ENCODE data around the gene SOST.

The SOST gene

DNA sequence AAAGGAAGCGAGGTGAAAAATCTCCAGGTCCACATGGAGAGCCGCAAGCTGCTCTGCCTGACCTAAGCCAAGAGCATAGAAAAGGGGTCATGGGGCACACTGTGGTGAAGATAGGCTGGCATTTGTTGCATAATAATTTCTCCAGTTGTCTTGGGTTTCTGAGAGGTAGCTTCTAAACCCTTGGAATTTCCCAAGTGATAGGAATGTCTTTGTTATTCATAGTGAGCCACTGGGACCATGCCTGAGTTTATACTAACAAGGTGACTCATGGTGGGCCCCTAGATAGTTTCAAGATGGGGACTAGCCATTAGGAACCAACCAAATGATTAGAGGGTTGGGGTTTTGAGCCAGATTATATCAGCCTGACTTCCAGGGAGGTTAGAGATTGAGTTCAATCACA, 25.6 kb downstream of the SOST start:
- Histone ChIP-seq H3K4me1 (ENCODE audit: control insufficient read depth, insufficient read depth, low read length) (no peaks in the 10 kb centered on the region), H3K27ac (ENCODE audit: extremely low read depth, low read depth, low read length) (no peak overlapping the region)
- CTCF ChIA-PET, result interaction anchor here (1.1 to 2.2 kb wide), 5 partner anchors 11 to 39 kb away, joined by 3 to 7 read pairs (median 5); no protein-coding TSS in a partner anchor

More for the DNA sequence above, 25.6 kb downstream of the SOST start:
- Histone ChIP-seq H3K9me3 (ENCODE audit: control insufficient read depth, insufficient read depth, low read depth, low read length) (no peaks in the 10 kb centered on the region), H3K36me3 (ENCODE audit: control insufficient read depth in 2 of 2, insufficient read depth in 1 of 2, low read length in 2 of 2) (no peaks in the 10 kb centered on the region), H3K4me3 (ENCODE audit: low read depth, low read length) (no peak overlapping the region)
- TF ChIP-seq ZNF596 (tag by site-specific recombination; IDR thresholded peaks at IDR 0.05) (no peak), ZNF645 (tag by site-specific recombination; IDR thresholded peaks at IDR 0.05) (no peak), INSM2 (tag by site-specific recombination; IDR thresholded peaks at IDR 0.05) (no peak), ZNF138 (tag by site-specific recombination; IDR thresholded peaks at IDR 0.05; ENCODE audit: borderline replicate concordance) (no peak), ZSCAN16 (tag by site-specific recombination; IDR thresholded peaks at IDR 0.05) (no peak), ZNF585B (tag by site-specific recombination; IDR thresholded peaks at IDR 0.05) (no peak), KLF7 (tag by site-specific recombination; IDR thresholded peaks at IDR 0.05; ENCODE audit: borderline replicate concordance) (no peak), SALL2 (tag by site-specific recombination; IDR thresholded peaks at IDR 0.05; ENCODE audit: borderline replicate concordance) (no peak), ZNF16 (tag by site-specific recombination; IDR thresholded peaks at IDR 0.05; ENCODE audit: low read depth) (no peak), ZNF112 (tag by site-specific recombination; IDR thresholded peaks at IDR 0.05) (no peak), ZBTB7A (tag by site-specific recombination; IDR thresholded peaks at IDR 0.05; ENCODE audit: low read depth) (no peak), ZFP3 (tag by site-specific recombination; IDR thresholded peaks at IDR 0.05; ENCODE audit: low read depth) (no peak), ZNF747 (tag by site-specific recombination; IDR thresholded peaks at IDR 0.05) (no peak), HOXA7 (CRISPR knock-in tag; IDR thresholded peaks at IDR 0.05; ENCODE audit: borderline replicate concordance) (no peak), GFI1B (tag by site-specific recombination; IDR thresholded peaks at IDR 0.05) (no peak), OSR2 (tag by site-specific recombination; IDR thresholded peaks at IDR 0.05) (no peak)
- TF ChIP-seq, protein P1, sequence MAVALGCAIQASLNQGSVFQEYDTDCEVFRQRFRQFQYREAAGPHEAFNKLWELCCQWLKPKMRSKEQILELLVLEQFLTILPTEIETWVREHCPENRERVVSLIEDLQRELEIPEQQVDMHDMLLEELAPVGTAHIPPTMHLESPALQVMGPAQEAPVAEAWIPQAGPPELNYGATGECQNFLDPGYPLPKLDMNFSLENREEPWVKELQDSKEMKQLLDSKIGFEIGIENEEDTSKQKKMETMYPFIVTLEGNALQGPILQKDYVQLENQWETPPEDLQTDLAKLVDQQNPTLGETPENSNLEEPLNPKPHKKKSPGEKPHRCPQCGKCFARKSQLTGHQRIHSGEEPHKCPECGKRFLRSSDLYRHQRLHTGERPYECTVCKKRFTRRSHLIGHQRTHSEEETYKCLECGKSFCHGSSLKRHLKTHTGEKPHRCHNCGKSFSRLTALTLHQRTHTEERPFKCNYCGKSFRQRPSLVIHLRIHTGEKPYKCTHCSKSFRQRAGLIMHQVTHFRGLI (tag by site-specific recombination; IDR thresholded peaks at IDR 0.05), result no peak
- TF ChIP-seq, protein P2, sequence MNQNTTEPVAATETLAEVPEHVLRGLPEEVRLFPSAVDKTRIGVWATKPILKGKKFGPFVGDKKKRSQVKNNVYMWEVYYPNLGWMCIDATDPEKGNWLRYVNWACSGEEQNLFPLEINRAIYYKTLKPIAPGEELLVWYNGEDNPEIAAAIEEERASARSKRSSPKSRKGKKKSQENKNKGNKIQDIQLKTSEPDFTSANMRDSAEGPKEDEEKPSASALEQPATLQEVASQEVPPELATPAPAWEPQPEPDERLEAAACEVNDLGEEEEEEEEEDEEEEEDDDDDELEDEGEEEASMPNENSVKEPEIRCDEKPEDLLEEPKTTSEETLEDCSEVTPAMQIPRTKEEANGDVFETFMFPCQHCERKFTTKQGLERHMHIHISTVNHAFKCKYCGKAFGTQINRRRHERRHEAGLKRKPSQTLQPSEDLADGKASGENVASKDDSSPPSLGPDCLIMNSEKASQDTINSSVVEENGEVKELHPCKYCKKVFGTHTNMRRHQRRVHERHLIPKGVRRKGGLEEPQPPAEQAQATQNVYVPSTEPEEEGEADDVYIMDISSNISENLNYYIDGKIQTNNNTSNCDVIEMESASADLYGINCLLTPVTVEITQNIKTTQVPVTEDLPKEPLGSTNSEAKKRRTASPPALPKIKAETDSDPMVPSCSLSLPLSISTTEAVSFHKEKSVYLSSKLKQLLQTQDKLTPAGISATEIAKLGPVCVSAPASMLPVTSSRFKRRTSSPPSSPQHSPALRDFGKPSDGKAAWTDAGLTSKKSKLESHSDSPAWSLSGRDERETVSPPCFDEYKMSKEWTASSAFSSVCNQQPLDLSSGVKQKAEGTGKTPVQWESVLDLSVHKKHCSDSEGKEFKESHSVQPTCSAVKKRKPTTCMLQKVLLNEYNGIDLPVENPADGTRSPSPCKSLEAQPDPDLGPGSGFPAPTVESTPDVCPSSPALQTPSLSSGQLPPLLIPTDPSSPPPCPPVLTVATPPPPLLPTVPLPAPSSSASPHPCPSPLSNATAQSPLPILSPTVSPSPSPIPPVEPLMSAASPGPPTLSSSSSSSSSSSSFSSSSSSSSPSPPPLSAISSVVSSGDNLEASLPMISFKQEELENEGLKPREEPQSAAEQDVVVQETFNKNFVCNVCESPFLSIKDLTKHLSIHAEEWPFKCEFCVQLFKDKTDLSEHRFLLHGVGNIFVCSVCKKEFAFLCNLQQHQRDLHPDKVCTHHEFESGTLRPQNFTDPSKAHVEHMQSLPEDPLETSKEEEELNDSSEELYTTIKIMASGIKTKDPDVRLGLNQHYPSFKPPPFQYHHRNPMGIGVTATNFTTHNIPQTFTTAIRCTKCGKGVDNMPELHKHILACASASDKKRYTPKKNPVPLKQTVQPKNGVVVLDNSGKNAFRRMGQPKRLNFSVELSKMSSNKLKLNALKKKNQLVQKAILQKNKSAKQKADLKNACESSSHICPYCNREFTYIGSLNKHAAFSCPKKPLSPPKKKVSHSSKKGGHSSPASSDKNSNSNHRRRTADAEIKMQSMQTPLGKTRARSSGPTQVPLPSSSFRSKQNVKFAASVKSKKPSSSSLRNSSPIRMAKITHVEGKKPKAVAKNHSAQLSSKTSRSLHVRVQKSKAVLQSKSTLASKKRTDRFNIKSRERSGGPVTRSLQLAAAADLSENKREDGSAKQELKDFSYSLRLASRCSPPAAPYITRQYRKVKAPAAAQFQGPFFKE (tag by site-specific recombination; IDR thresholded peaks at IDR 0.05; ENCODE audit: borderline replicate concordance), result no peak
- TF ChIP-seq, protein P3, sequence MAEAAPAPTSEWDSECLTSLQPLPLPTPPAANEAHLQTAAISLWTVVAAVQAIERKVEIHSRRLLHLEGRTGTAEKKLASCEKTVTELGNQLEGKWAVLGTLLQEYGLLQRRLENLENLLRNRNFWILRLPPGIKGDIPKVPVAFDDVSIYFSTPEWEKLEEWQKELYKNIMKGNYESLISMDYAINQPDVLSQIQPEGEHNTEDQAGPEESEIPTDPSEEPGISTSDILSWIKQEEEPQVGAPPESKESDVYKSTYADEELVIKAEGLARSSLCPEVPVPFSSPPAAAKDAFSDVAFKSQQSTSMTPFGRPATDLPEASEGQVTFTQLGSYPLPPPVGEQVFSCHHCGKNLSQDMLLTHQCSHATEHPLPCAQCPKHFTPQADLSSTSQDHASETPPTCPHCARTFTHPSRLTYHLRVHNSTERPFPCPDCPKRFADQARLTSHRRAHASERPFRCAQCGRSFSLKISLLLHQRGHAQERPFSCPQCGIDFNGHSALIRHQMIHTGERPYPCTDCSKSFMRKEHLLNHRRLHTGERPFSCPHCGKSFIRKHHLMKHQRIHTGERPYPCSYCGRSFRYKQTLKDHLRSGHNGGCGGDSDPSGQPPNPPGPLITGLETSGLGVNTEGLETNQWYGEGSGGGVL (tag by site-specific recombination; IDR thresholded peaks at IDR 0.05), result no peak
- TF ChIP-seq, protein P4, sequence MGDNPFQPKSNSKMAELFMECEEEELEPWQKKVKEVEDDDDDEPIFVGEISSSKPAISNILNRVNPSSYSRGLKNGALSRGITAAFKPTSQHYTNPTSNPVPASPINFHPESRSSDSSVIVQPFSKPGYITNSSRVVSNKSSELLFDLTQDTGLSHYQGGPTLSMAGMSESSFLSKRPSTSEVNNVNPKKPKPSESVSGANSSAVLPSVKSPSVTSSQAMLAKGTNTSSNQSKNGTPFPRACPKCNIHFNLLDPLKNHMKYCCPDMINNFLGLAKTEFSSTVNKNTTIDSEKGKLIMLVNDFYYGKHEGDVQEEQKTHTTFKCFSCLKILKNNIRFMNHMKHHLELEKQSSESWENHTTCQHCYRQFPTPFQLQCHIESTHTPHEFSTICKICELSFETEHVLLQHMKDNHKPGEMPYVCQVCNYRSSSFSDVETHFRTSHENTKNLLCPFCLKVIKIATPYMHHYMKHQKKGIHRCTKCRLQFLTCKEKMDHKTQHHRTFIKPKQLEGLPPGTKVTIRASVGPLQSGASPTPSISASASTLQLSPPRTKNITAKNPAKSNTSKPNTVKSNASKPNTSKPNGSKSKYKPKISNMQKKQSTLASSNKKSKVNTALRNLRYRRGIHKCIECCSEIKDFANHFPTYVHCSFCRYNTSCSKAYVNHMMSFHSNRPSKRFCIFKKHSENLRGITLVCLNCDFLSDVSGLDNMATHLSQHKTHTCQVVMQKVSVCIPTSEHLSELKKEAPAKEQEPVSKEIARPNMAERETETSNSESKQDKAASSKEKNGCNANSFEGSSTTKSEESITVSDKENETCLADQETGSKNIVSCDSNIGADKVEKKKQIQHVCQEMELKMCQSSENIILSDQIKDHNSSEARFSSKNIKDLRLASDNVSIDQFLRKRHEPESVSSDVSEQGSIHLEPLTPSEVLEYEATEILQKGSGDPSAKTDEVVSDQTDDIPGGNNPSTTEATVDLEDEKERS (tag by site-specific recombination; IDR thresholded peaks at IDR 0.05), result no peak
- POLR2A ChIA-PET, result no interaction called here
